ENCODE measurements around the gene CLEC1A.
A peak's percentile ranks its signal among the peaks of the same experiment; 100 is the strongest.

Gene CLEC1A

GRCh38 chr12:10121278-10121677 lies 22.5 kb upstream of the CLEC1A start:
- Histone ChIP-seq H3K23ac (ENCODE audit: low read length) (no peak overlapping the region), H2AFZ (ENCODE audit: insufficient read depth, low read length, poor library complexity) (no peak overlapping the region), H2AK5ac (ENCODE audit: low read length) (no peak overlapping the region), H4K12ac (ENCODE audit: low read depth, low read length) (no peak overlapping the region), H3K18ac (ENCODE audit: low read length) (no peak overlapping the region), H3K27ac (ENCODE audit: low read depth, low read length) (no peak overlapping the region), H4K8ac (ENCODE audit: low read depth, low read length) (no peak overlapping the region), H3K4me3 (ENCODE audit: low read depth, low read length) (no peak overlapping the region), H3K79me1 (ENCODE audit: low read length) (no peaks in the 10 kb centered on the region), H2BK120ac (ENCODE audit: insufficient read depth, low read length, poor library complexity) (no peak overlapping the region), H3K79me2 (ENCODE audit: control insufficient read depth, insufficient read depth, low read length, poor library complexity) (no peaks in the 10 kb centered on the region), H3K4me2 (ENCODE audit: low read length) (no peak overlapping the region), H3K14ac (ENCODE audit: low read length) (no peak overlapping the region), H3K9ac (ENCODE audit: low read length) (no peak overlapping the region), H2BK12ac (ENCODE audit: low read length) (no peak overlapping the region), H3K9me3 (ENCODE audit: insufficient read depth, low read depth, low read length) (no peaks in the 10 kb centered on the region), H3K36me3 (ENCODE audit: control insufficient read depth in 1 of 2, insufficient read depth in 2 of 2, low read length in 2 of 2) (no peaks in the 10 kb centered on the region), H3K27me3 (ENCODE audit: insufficient read depth, low read length) (no peaks in the 10 kb centered on the region), H2BK5ac (ENCODE audit: low read depth, low read length, poor library complexity) (no peak overlapping the region), H3K4me1 (ENCODE audit: control insufficient read depth in 1 of 2, insufficient read depth in 2 of 2, low read length in 2 of 2) (no peaks in the 10 kb centered on the region), H4K91ac (ENCODE audit: low read depth, low read length) (no peak overlapping the region), H3K4ac (ENCODE audit: low read depth, low read length) (no peak overlapping the region)
- no CpG with 5 or more reads among the region's 7 CpGs for WGBS (ENCODE audit: extremely low coverage, insufficient coverage, insufficient read length)
- peak in 1 of 2 donors; percentile 19 for DNase-seq

GRCh38 chr12:10119066-10119465 lies 20.3 kb upstream of the CLEC1A start:
- Histone ChIP-seq H3K27ac (ENCODE audit: low read depth, low read length) (no peak overlapping the region), H3K14ac (ENCODE audit: low read length) (no peak overlapping the region), H2AK5ac (ENCODE audit: low read length) (no peak overlapping the region), H3K79me1 (ENCODE audit: low read length) (peaks cover 1% of the 10 kb centered on the region), H3K36me3 (ENCODE audit: control insufficient read depth in 1 of 2, insufficient read depth in 2 of 2, low read length in 2 of 2) (no peaks in the 10 kb centered on the region), H3K23ac (ENCODE audit: low read length) (no peak overlapping the region), H3K9me3 (ENCODE audit: insufficient read depth, low read depth, low read length) (no peaks in the 10 kb centered on the region), H4K8ac (ENCODE audit: low read depth, low read length) (no peak overlapping the region), H3K18ac (ENCODE audit: low read length) (no peak overlapping the region), H3K79me2 (ENCODE audit: control insufficient read depth, insufficient read depth, low read length, poor library complexity) (no peaks in the 10 kb centered on the region), H3K4me3 (ENCODE audit: low read depth, low read length) (no peak overlapping the region), H2AFZ (ENCODE audit: insufficient read depth, low read length, poor library complexity) (no peak overlapping the region), H3K9ac (ENCODE audit: low read length) (no peak overlapping the region), H3K4me1 (ENCODE audit: control insufficient read depth in 1 of 2, insufficient read depth in 2 of 2, low read length in 2 of 2) (peaks cover 2 to 6% of the 10 kb centered on the region in 2 experiments), H2BK120ac (ENCODE audit: insufficient read depth, low read length, poor library complexity) (no peak overlapping the region), H4K91ac (ENCODE audit: low read depth, low read length) (no peak overlapping the region), H3K4me2 (ENCODE audit: low read length) (no peak overlapping the region), H2BK5ac (ENCODE audit: low read depth, low read length, poor library complexity) (no peak overlapping the region), H4K12ac (ENCODE audit: low read depth, low read length) (no peak overlapping the region), H3K4ac (ENCODE audit: low read depth, low read length) (no peak overlapping the region), H3K27me3 (ENCODE audit: insufficient read depth, low read length) (no peaks in the 10 kb centered on the region), H2BK12ac (ENCODE audit: low read length) (no peak overlapping the region)
- no CpG with 5 or more reads among the region's 3 CpGs for WGBS (ENCODE audit: extremely low coverage, insufficient coverage, insufficient read length)
- peak; percentile 27 to 62 for DNase-seq

- peak; percentile 68 to 79 for DNase-seq
- Histone ChIP-seq H3K79me2 (ENCODE audit: control insufficient read depth, insufficient read depth, low read length, poor library complexity) (no peaks in the 10 kb centered on the region), H3K23ac (ENCODE audit: low read length) (no peak overlapping the region), H3K4me2 (ENCODE audit: low read length) (no peak overlapping the region), H4K8ac (ENCODE audit: low read depth, low read length) (no peak overlapping the region), H2AK5ac (ENCODE audit: low read length) (no peak overlapping the region), H2BK120ac (ENCODE audit: insufficient read depth, low read length, poor library complexity) (no peak overlapping the region), H3K9ac (ENCODE audit: low read length) (no peak overlapping the region), H3K27ac (ENCODE audit: low read depth, low read length) (peak overlapping the region; percentile 25), H3K4ac (ENCODE audit: low read depth, low read length) (no peak overlapping the region), H3K9me3 (ENCODE audit: insufficient read depth, low read depth, low read length) (peaks cover 3% of the 10 kb centered on the region), H2BK5ac (ENCODE audit: low read depth, low read length, poor library complexity) (no peak overlapping the region), H3K27me3 (ENCODE audit: insufficient read depth, low read length) (no peaks in the 10 kb centered on the region), H3K79me1 (ENCODE audit: low read length) (peaks cover 1% of the 10 kb centered on the region), H2AFZ (ENCODE audit: insufficient read depth, low read length, poor library complexity) (no peak overlapping the region), H4K91ac (ENCODE audit: low read depth, low read length) (peak overlapping the region; percentile 26), H3K4me3 (ENCODE audit: low read depth, low read length) (no peak overlapping the region), H2BK12ac (ENCODE audit: low read length) (no peak overlapping the region), H4K12ac (ENCODE audit: low read depth, low read length) (no peak overlapping the region), H3K18ac (ENCODE audit: low read length) (no peak overlapping the region), H3K14ac (ENCODE audit: low read length) (no peak overlapping the region), H3K36me3 (ENCODE audit: control insufficient read depth in 1 of 2, insufficient read depth in 2 of 2, low read length in 2 of 2) (no peaks in the 10 kb centered on the region), H3K4me1 (ENCODE audit: control insufficient read depth in 1 of 2, insufficient read depth in 2 of 2, low read length in 2 of 2) (peaks cover 2 to 6% of the 10 kb centered on the region in 2 experiments)
- no CpG with 5 or more reads among the region's 7 CpGs for WGBS (ENCODE audit: extremely low coverage, insufficient coverage, insufficient read length)
These were observed 17.1 kb upstream of the CLEC1A start for GRCh38 chr12:10115890-10116289.

- WGBS (ENCODE audit: extremely low coverage, insufficient coverage, insufficient read length) = no CpG with 5 or more reads among the region's 15 CpGs
- H4K8ac ChIP-seq (ENCODE audit: low read depth, low read length) = no peak overlapping the region
- no peak overlapping the region for H2AFZ ChIP-seq (ENCODE audit: insufficient read depth, low read length, poor library complexity)
- no peaks in the 10 kb centered on the region for H3K79me2 ChIP-seq (ENCODE audit: control insufficient read depth, insufficient read depth, low read length, poor library complexity)
- peaks cover 3% of the 10 kb centered on the region for H3K9me3 ChIP-seq (ENCODE audit: insufficient read depth, low read depth, low read length)
- H3K4ac ChIP-seq (ENCODE audit: low read depth, low read length) = no peak overlapping the region
- no peak overlapping the region for H3K9ac ChIP-seq (ENCODE audit: low read length)
- no peak overlapping the region for H3K23ac ChIP-seq (ENCODE audit: low read length)
- H3K4me3 ChIP-seq (ENCODE audit: low read depth, low read length) = no peak overlapping the region
- peaks cover 2 to 6% of the 10 kb centered on the region in 2 experiments for H3K4me1 ChIP-seq (ENCODE audit: control insufficient read depth in 1 of 2, insufficient read depth in 2 of 2, low read length in 2 of 2)
- H2BK120ac ChIP-seq (ENCODE audit: insufficient read depth, low read length, poor library complexity) = no peak overlapping the region
- H2AK5ac ChIP-seq (ENCODE audit: low read length) = no peak overlapping the region
- no peak overlapping the region for H3K18ac ChIP-seq (ENCODE audit: low read length)
- no peaks in the 10 kb centered on the region for H3K36me3 ChIP-seq (ENCODE audit: control insufficient read depth in 1 of 2, insufficient read depth in 2 of 2, low read length in 2 of 2)
- peak; percentile 56 to 80 for DNase-seq
- H4K12ac ChIP-seq (ENCODE audit: low read depth, low read length) = no peak overlapping the region
- H3K4me2 ChIP-seq (ENCODE audit: low read length) = no peak overlapping the region
- H3K14ac ChIP-seq (ENCODE audit: low read length) = no peak overlapping the region
- H3K79me1 ChIP-seq (ENCODE audit: low read length) = peaks cover 1% of the 10 kb centered on the region
- no peak overlapping the region for H4K91ac ChIP-seq (ENCODE audit: low read depth, low read length)
- no peaks in the 10 kb centered on the region for H3K27me3 ChIP-seq (ENCODE audit: insufficient read depth, low read length)
- peak overlapping the region; percentile 34 for H3K27ac ChIP-seq (ENCODE audit: low read depth, low read length)
- no peak overlapping the region for H2BK12ac ChIP-seq (ENCODE audit: low read length)
- H2BK5ac ChIP-seq (ENCODE audit: low read depth, low read length, poor library complexity) = no peak overlapping the region
These were observed 16.5 kb upstream of the CLEC1A start for GRCh38 chr12:10115311-10115710.
